Subcutaneous abdominal adipose tissue (tissue), 5 donors: ENCODE measurements around the gene POLR3G.
A peak's percentile ranks its signal among the peaks of the same experiment; 100 is the strongest.

Experiments
- H3K27ac ChIP-seq: one replicate; pipeline ENCODE4 v1.7.0; 2013; ENCODE audit warnings: low read depth, mild to moderate bottlenecking, inconsistent platforms, low read length, moderate library complexity
- H3K27me3 ChIP-seq, 5 donors: one replicate each; pipeline ENCODE4 v1.7.0; 2013; ENCODE audit warnings: low read length in 5 of 5, inconsistent platforms in 1 of 5; ENCODE audit not compliant: control insufficient read depth in 5 of 5, insufficient read depth in 4 of 5
- H3K36me3 ChIP-seq, 5 donors: one replicate each; pipeline ENCODE4 v1.7.0; 2013; ENCODE audit warnings: low read length in 5 of 5; ENCODE audit not compliant: control insufficient read depth in 5 of 5, insufficient read depth in 5 of 5
- H3K4me1 ChIP-seq, 5 donors: one replicate each; pipeline ENCODE4 v1.7.0; 2013; ENCODE audit warnings: low read length in 5 of 5, mild to moderate bottlenecking in 3 of 5, moderate library complexity in 1 of 5; ENCODE audit not compliant: control insufficient read depth in 5 of 5, insufficient read depth in 5 of 5
- H3K4me3 ChIP-seq, 5 donors: one replicate each; pipeline ENCODE4 v1.7.0; 2013; ENCODE audit warnings: low read length in 5 of 5, low read depth in 1 of 5
- H3K9ac ChIP-seq, 5 donors: one replicate each; pipeline ENCODE4 v1.7.0; 2013; ENCODE audit warnings: low read length in 5 of 5, mild to moderate bottlenecking in 4 of 5, moderate library complexity in 3 of 5
- H3K9me3 ChIP-seq, 5 donors: one replicate each; pipeline ENCODE4 v1.7.0; 2013; ENCODE audit warnings: low read length in 5 of 5; ENCODE audit not compliant: control insufficient read depth in 5 of 5
- donor health status: healthy.
- donor health status: healthy.
- donor health status: healthy.
- donor health status: healthy.
- donor health status: healthy.

The POLR3G gene

GRCh38 chr5:90474235-90475107, at the start of gene POLR3G, which contains the start of gene MBLAC2:
POLR3G (plus strand) TSS chr5:90474864; CDS start chr5:90485568, 10,704 bp downstream.
MBLAC2 (minus strand) TSS chr5:90474771; CDS start chr5:90474292, 479 bp downstream.
- no peaks in the 10 kb centered on the region for H3K9me3 ChIP-seq
- peak within 1 kb of the TSS; percentile 35 to 79 (median 68) for H3K9ac ChIP-seq

GRCh38 chr5:90434116-90434714, 40.4 kb upstream of the POLR3G start:
- no peaks in the 10 kb centered on the region for H3K9me3 ChIP-seq
- no peak overlapping the region for H3K27ac ChIP-seq
- H3K36me3 ChIP-seq = no peaks in the 10 kb centered on the region
- no peaks in the 10 kb centered on the region for H3K27me3 ChIP-seq
- no peak overlapping the region for H3K9ac ChIP-seq
- no peak overlapping the region for H3K4me3 ChIP-seq
- H3K4me1 ChIP-seq = no peaks in the 10 kb centered on the region

More at GRCh38 chr5:90474235-90475107, at the start of gene POLR3G, which contains the start of gene MBLAC2:
- peak within 1 kb of the TSS; percentile 63 for H3K27ac ChIP-seq
- H3K36me3 ChIP-seq = no peaks in the 10 kb centered on the region
- H3K4me3 ChIP-seq = peak within 1 kb of the TSS; percentile 74 to 100 (median 92)
- H3K27me3 ChIP-seq = no peaks in the 10 kb centered on the region
- peaks cover 0 to 24% (median 22%) of the 10 kb centered on the region in 5 donors for H3K4me1 ChIP-seq

GRCh38 chr5:90437663-90438062, 37.0 kb upstream of the POLR3G start:
- Histone ChIP-seq H3K27ac (no peak overlapping the region), H3K36me3 (no peaks in the 10 kb centered on the region), H3K4me3 (no peak overlapping the region), H3K9me3 (no peaks in the 10 kb centered on the region), H3K27me3 (no peaks in the 10 kb centered on the region), H3K4me1 (peaks cover 0 to 4% (median 4%) of the 10 kb centered on the region in 5 donors), H3K9ac (no peak overlapping the region)

- H3K4me1 ChIP-seq = peaks cover 0 to 4% (median 4%) of the 10 kb centered on the region in 5 donors
- no peak overlapping the region for H3K9ac ChIP-seq
- H3K9me3 ChIP-seq = no peaks in the 10 kb centered on the region
- H3K27ac ChIP-seq = no peak overlapping the region
- no peaks in the 10 kb centered on the region for H3K27me3 ChIP-seq
- no peak overlapping the region for H3K4me3 ChIP-seq
- no peaks in the 10 kb centered on the region for H3K36me3 ChIP-seq
These were observed 36.6 kb upstream of the POLR3G start for GRCh38 chr5:90438100-90438499.

- Histone ChIP-seq H3K27ac (no peak overlapping the region), H3K36me3 (no peaks in the 10 kb centered on the region), H3K4me3 (no peak overlapping the region), H3K9me3 (no peaks in the 10 kb centered on the region), H3K27me3 (no peaks in the 10 kb centered on the region), H3K4me1 (peaks cover 0 to 4% (median 4%) of the 10 kb centered on the region in 5 donors), H3K9ac (no peak overlapping the region)
These were observed 34.0 kb upstream of the POLR3G start for GRCh38 chr5:90440644-90441043.

- Histone ChIP-seq H3K9ac (no peak overlapping the region), H3K27me3 (no peaks in the 10 kb centered on the region), H3K4me1 (no peaks in the 10 kb centered on the region), H3K4me3 (no peak overlapping the region), H3K27ac (no peak overlapping the region), H3K36me3 (no peaks in the 10 kb centered on the region), H3K9me3 (no peaks in the 10 kb centered on the region)
These were observed 27.7 kb upstream of the POLR3G start for GRCh38 chr5:90446961-90447360.

- Histone ChIP-seq H3K36me3 (peaks cover 0 to 3% (median 2%) of the 10 kb centered on the region in 5 donors), H3K9me3 (no peaks in the 10 kb centered on the region), H3K9ac (no peak overlapping the region), H3K27ac (no peak overlapping the region), H3K27me3 (no peaks in the 10 kb centered on the region), H3K4me1 (no peaks in the 10 kb centered on the region), H3K4me3 (no peak overlapping the region)
These were observed 13.4 kb upstream of the POLR3G start for GRCh38 chr5:90461288-90461687.

- peak overlapping the region in 3 of 5 donors; percentile 56 to 79 (median 69) for H3K9ac ChIP-seq
- peaks cover 0 to 1% (median 0%) of the 10 kb centered on the region in 5 donors for H3K36me3 ChIP-seq
- H3K4me1 ChIP-seq = peaks cover 0 to 24% (median 22%) of the 10 kb centered on the region in 5 donors
- no peaks in the 10 kb centered on the region for H3K9me3 ChIP-seq
- H3K4me3 ChIP-seq = peak overlapping the region; percentile 70 to 100 (median 92)
- H3K27me3 ChIP-seq = no peaks in the 10 kb centered on the region
- no peak overlapping the region for H3K27ac ChIP-seq
These were observed 1.8 kb upstream of the POLR3G start for GRCh38 chr5:90472783-90473395.

GRCh38 chr5:90473396-90474234, 1.0 kb upstream of the POLR3G start:
- Histone ChIP-seq H3K27me3 (no peaks in the 10 kb centered on the region), H3K4me1 (peaks cover 0 to 24% (median 22%) of the 10 kb centered on the region in 5 donors), H3K4me3 (peak overlapping the region; percentile 70 to 100 (median 92)), H3K36me3 (no peaks in the 10 kb centered on the region), H3K27ac (peak overlapping the region; percentile 63), H3K9me3 (no peaks in the 10 kb centered on the region), H3K9ac (peak overlapping the region in 4 of 5 donors; percentile 56 to 79 (median 67))
